ENCODE results near the gene FAM83E. TPM values are rescaled to one million over a fixed set of nuclear protein-coding genes. Genes with fewer than 3 reads are reported as not detected.
"Not testable (repeated sequence)": the region's sequence is repeated elsewhere in the genome, so short reads cannot be mapped to it uniquely, and the experiment has no call there.

Gene FAM83E
- total RNA-seq, 1 donor from 2014 or later: 3.1 TPM

DNA sequence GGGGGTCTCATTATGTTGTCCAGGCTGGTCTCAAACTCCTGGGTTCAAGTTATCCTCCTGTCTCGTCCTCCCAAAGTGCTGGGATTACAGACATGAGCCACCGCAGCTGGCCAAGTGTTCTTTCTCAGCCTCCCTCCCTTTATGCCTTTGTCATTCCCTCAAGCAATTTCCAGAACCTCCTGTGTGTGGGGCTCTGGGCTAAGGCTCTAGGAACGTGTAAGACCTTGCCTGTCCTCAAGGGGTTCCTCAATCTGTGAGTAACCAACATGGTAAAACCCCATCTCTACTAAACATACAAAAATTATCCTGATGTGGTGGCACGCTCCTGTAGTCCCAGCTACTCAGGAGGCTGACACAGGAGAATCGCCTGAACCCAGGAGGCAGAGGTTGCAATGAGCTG lies 23.9 kb downstream of the FAM83E start:
- intact Hi-C loops (cut with micrococcal nuclease): no loop called here

DNA sequence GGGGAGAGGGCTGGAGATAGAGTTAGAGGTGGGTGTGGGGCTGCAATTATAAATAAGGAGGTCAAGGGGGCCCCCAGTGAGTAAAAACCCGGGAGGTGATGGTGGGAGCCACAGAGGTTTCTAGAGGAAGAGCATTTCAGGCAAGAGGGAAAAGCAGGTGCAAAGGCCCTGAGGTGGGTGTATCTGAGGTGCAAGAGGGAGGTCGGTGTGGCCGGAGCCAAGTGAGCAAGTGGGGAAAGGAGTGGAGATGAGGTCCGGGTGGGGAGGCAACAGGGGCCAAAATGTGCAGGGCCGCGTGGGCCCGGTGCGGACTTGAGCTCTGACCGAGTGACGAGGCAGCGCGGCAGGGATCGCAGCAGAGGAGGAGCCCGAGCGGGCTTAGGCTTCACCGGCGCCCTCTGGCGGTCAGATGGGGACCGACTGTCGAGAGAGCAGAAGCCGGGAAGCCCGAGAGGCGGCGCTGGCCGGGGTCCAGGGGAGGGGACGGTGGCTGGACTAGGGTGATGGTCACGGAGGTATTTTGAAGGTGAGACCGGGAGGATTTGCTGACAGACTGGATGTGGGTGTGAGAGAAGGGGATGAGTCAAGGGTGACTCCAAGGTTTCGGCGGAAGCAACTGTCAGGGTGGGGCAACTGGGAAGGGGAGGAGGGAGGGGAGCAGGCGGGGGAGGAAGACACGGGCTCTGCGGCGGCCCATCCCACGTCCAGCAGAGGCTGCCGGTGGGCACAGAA lies 26.0 kb downstream of the FAM83E start:
- intact Hi-C loops (cut with micrococcal nuclease): loop anchor here (1.0 to 5.0 kb wide), 4 partner anchors 19 to 257 kb away; partner anchors contain the start of genes RPL18 and SPHK2

DNA sequence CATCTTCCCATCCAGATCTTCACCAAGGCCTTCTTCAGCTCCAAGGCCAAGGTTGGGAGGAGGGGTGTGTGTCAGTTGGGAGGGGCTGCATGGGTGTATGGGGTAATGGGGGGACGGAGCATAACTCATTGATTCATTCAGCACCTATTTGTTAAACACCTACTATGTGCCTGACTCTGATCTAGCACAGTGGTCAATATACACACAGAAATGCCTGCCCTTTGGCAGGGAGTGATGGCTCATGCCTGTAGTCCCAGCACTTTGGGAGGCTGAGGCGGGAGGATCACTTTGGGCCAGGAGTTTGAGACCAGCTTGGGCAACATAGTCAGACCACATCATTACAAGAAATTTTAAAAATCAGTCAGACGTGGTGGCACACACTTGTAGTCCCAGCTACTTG lies 27.5 kb downstream of the FAM83E start:
- intact Hi-C loops (cut with micrococcal nuclease): loop anchor here (5.0 kb wide), 1 partner anchor 255 kb away; no protein-coding TSS in a partner anchor

DNA sequence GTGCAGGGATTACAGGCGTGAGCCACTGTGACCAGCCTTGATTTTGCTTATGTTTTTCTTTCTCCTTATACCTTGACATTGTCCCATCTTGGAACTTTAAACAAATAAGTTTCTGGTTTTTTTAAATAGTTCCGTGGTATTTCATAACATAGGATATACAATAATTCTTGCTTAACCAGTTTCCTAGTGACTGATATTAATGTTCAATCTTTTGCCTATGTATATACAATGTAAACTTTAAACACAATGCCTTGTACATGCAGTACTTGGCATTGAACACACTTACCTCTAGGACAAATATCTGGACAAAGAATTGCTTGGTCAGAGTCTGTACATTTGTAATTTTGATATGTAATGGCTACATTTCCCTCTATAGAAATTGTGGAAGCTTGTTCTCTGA lies 32.7 kb downstream of the FAM83E start:
- intact Hi-C loops (cut with micrococcal nuclease): no loop called here

DNA sequence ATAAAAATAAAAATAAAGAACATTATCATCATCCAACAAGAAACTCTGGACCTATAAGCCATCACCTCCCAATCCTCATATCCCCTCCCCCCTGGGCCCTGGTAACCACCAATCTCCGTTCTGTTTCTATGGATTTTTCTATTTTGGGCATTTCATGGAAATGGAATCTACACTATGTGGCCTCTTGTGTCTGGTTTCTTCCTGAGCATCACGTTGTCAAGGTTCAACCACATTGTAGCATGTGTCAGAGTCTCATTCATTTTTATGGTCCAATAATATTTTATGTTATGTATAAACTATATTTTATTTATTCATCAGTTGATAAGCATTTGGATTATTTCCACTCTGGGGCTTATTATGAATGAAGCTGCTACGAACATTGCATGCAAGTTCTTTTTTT lies 36.0 kb downstream of the FAM83E start:
- intact Hi-C loops (cut with micrococcal nuclease): no loop called here

DNA sequence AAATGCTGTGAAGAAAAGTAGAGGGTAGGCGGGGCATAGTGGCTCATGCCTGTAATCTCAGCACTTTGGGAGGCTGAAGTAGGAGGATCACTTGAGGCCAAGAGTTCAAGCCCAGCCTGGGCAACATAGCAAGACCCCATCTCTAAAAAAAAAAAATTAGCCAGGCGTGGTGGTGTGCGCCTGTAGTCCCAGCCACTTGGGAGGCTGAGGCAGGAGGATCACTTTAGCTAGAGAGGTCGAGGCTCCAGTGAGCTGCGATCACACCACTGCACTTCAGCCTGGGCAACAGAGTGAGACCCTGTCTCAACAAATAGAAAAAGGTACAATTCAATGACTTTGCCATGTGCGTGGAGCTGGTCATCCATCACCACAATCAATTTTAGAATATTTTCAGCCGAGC lies 37.0 kb downstream of the FAM83E start:
- intact Hi-C loops (cut with micrococcal nuclease): not testable (repeated sequence)

DNA sequence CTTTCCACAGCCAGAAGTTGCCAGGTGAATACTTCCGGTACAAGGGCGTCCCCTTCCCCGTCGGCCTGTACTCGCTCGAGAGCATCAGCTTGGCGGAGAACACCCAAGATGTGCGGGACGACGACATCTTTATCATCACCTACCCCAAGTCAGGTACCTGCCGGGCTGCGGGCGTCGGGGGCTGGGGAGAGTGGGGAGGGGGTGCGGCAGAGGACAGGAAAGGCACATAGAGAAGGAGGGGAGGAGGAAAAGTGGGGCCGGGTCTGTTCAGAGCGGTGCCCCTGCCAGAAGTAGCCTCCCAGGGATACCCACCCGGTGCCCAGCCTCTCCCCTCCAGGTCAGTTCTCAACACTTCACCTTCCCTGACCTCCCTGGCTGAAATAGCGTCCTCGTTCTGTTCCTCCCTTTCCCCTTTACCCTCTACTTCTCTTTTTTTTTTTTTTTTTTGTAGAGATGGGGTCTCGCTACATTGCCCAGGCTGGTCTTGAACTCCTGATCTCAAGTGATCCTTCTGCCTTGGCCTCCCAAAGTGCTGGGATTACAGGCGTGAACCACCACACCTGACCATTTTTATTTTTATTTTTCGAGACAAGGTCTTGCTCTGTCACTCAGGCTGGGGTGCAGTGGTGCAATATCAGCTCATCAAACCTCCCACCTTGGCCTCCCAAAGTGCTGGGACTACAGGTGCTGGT lies 38.8 kb downstream of the FAM83E start:
- intact Hi-C loops (cut with micrococcal nuclease): no loop called here

DNA sequence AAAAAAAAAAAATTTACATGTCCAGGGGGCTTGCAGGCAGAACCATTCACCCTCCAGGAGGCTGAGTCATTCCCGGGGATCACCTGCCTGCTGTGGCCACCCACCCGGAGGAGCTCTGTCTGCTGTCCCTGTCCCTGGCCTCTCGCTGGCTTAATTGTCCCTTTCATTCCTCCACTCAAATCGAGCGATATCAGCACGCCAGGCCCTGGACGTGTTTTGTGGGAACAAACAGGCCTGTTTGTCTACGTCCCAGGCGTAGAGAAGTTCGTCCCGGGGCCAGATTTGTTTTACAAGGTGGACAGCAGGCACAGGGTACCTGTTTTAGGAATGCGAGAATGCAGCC lies 41.7 kb downstream of the FAM83E start:
- intact Hi-C loops (cut with micrococcal nuclease): no loop called here

DNA sequence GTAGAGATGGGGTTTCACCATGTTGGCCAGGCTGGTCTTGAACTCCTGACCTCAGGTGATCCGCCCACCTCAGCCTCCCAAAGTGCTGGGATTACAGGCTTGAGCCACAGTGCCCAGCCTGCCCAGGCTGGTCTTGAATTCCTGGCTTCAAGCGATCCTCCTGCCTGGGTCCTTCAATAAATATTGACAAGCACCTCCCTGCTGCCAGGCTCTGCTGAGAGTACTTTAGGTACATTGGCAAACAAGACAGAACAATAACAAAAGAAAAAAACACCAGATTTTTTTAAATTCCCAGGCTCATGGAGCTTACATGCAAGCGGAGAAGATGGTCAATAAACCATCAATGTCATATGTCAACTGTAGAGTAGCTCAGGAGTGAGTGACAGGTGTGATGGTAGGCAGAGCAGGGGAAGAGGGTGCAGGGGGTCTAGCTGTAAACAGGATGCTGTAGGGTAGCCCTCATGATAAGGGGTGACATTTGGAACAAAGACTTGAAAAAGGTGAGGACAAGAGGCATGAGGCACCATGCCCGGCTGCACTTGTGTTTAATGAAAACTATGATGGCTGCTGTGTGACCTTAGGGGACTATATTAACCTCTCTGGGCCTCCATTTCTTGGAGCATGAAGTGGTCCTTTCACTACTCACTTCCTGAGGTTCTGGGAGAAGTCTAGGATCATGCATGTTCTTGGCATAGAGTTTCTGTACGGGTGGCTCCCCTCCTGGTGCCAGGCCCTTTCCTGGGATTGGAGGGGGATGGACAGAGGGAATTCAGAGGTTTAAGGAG lies 43.3 kb downstream of the FAM83E start:
- intact Hi-C loops (cut with micrococcal nuclease): no loop called here

DNA sequence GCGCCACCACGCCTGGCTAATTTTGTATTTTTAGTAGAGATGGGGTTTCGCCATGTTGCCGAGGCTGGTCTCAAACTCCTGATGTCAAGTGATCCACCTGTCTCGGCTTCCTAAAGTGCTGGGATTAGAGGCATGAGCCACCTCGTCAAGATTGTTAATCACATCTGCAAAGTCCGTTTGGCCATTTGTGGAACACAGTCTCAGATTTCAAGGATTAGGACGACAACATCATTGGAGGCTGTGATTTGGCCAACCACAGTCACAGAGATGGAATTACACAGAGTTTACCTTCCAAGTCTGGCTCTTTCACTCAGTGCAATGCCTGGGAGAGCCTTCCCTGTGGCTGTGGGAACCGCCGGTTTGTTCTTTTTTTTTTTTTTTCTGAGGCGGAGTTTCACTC lies 45.1 kb downstream of the FAM83E start:
- intact Hi-C loops (cut with micrococcal nuclease): no loop called here

DNA sequence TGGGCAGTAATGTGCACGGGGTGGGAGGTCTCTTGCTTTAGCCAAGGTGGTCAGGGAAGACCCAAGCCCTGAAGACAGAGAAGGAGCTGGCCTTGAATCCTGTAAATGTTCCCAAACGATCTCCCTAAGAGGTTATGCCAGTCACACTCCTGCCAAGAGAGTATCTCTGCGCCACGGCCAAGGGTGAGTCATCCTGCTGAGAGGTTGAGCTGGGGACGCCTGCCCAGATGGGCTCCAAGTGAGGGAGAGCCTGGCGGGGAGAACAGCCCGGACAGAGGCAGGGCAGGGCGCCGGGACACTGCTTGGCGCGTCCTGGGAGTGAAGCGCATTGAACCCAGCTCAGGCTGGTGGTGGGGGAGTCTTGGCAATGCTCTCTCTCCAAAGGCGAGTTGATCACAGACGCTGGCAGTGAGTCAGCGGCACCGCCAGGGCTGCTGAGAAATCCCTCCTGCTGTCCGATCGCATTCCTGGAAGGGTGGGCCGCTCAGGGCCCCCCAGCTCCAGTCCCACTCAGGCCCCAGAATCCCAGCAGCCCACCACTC lies 46.5 kb downstream of the FAM83E start:
- intact Hi-C loops (cut with micrococcal nuclease): no loop called here

DNA sequence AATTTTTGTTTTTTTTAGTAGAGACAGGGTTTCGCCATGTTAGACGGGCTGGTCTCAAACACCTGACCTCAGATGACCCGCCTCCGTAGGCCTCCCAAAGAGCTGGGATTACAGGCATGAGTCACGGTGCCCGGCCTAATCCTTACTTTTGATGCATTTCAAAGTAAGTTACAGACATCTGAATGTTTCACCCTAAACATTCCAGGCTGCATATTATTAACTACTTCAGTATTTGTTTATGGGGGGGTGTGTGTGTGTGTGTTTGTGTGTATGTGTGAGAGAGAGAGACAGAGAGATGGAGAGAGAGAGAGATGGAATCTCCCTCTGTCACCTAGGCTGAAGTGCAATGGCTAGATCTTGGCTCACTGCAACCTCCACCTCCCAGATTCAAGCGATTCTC lies 49.8 kb downstream of the FAM83E start:
- intact Hi-C loops (cut with micrococcal nuclease): no loop called here

Other genes starting within 250 kb of the FAM83E start
- 72.6 and 74.0 TPM in 2 replicates for gene KDELR1, start 223.5 kb downstream of the FAM83E start, total RNA-seq
- gene GRIN2D, start 221.4 kb downstream of the FAM83E start, total RNA-seq: 0.25 and 0.32 TPM in 2 replicates
- gene GRWD1, start 169.1 kb downstream of the FAM83E start, total RNA-seq: 45.8 and 52.1 TPM in 2 replicates
- gene KCNJ14, start 159.5 kb downstream of the FAM83E start, total RNA-seq: 1.5 and 1.8 TPM in 2 replicates
- 48.1 and 49.0 TPM in 2 replicates for gene CYTH2, start 145.7 kb downstream of the FAM83E start, total RNA-seq
- gene LMTK3, start 103.2 kb downstream of the FAM83E start, total RNA-seq: 4.5 and 5.0 TPM in 2 replicates
- gene SULT2B1, start 62.9 kb downstream of the FAM83E start, total RNA-seq: 0.29 and 0.32 TPM in 2 replicates
- not detected in 2 replicates for gene SPACA4, start 8.3 kb downstream of the FAM83E start, total RNA-seq
- gene RPL18, start 4.1 kb upstream of the FAM83E start, total RNA-seq: 1,358 and 1,391 TPM in 2 replicates
- gene SPHK2, start 4.4 kb upstream of the FAM83E start, total RNA-seq: 32.7 and 41.5 TPM in 2 replicates
- gene DBP, start 22.3 kb upstream of the FAM83E start, total RNA-seq: 6.4 and 8.0 TPM in 2 replicates
- 6.6 and 8.8 TPM in 2 replicates for gene CA11, start 31.1 kb upstream of the FAM83E start, total RNA-seq
- 0.51 and 0.81 TPM in 2 replicates for gene NTN5, start 57.9 kb upstream of the FAM83E start, total RNA-seq
- gene FUT2, start 80.9 kb upstream of the FAM83E start, total RNA-seq: not detected in 2 replicates
- gene MAMSTR, start 104.6 kb upstream of the FAM83E start, total RNA-seq: 1.4 and 1.6 TPM in 2 replicates
- gene RASIP1, start 125.5 kb upstream of the FAM83E start, total RNA-seq: 0.10 and 0.15 TPM in 2 replicates
- not detected in 2 replicates for gene IZUMO1, start 131.8 kb upstream of the FAM83E start, total RNA-seq
- 0.29 and 0.54 TPM in 2 replicates for gene FUT1, start 137.6 kb upstream of the FAM83E start, total RNA-seq
- not detected in 2 replicates for gene FGF21, start 140.4 kb upstream of the FAM83E start, total RNA-seq
- 55.1 and 56.3 TPM in 2 replicates for gene BCAT2, start 196.0 kb upstream of the FAM83E start, total RNA-seq
- 1.3 TPM in 2 replicates for gene HSD17B14, start 221.4 kb upstream of the FAM83E start, total RNA-seq

Data from T-helper 1 cell treated with Interleukin-12 subunit alpha and Interleukin-12 subunit beta and Interleukin-4 antibody, amounts not matched to agents 30 ng/mL and 1 ng/mL, for 36 hours (primary cell).